Measurements from ENCODE around the gene NSUN2. TPM values are rescaled to one million over a fixed set of nuclear protein-coding genes. Genes with fewer than 3 reads are reported as not detected.

The NSUN2 gene
- total RNA-seq, 1 experiment from 2014 or later = 155 TPM

DNA sequence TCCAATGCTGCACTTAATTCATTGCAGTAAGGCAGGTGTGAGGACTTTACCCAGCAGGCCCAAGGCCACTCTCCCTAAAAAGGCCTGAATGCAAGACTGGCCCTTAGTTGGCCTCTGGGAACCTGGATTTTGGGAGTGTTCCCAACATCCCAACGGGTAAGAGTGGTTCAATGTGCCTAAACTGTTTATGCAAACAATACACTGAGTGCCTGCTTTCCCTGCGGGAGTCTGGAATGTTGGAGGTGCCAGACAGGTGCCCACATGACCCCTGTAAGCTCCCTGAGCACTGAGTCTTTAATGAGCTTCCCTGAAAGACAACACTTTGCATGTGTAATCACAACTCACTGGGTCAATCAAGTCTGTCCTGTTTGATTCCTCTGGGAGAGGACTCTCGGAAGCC lies 37.4 kb downstream of the NSUN2 start:
- TF ChIP-seq, protein P1, sequence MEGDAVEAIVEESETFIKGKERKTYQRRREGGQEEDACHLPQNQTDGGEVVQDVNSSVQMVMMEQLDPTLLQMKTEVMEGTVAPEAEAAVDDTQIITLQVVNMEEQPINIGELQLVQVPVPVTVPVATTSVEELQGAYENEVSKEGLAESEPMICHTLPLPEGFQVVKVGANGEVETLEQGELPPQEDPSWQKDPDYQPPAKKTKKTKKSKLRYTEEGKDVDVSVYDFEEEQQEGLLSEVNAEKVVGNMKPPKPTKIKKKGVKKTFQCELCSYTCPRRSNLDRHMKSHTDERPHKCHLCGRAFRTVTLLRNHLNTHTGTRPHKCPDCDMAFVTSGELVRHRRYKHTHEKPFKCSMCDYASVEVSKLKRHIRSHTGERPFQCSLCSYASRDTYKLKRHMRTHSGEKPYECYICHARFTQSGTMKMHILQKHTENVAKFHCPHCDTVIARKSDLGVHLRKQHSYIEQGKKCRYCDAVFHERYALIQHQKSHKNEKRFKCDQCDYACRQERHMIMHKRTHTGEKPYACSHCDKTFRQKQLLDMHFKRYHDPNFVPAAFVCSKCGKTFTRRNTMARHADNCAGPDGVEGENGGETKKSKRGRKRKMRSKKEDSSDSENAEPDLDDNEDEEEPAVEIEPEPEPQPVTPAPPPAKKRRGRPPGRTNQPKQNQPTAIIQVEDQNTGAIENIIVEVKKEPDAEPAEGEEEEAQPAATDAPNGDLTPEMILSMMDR (conservative IDR thresholded peaks at IDR 0.05) = no peak
- TF ChIP-seq EZH2 (IDR thresholded peaks at IDR 0.05; ENCODE audit: low read depth) = no peak
- Histone ChIP-seq H3K9me2 (ENCODE audit: insufficient read depth) (no peaks in the 10 kb centered on the region), H3K27me3 (ENCODE audit: insufficient read depth, low read depth) (no peaks in the 10 kb centered on the region), H3K79me2 (ENCODE audit: low read depth) (no peaks in the 10 kb centered on the region), H3K36me3 (ENCODE audit: low read depth) (0 out of 2 replicates have a peak, but pooled peaks cover 14% of the 10 kb centered on the region), H3K9me3 (ENCODE audit: insufficient read depth, low read depth) (no peaks in the 10 kb centered on the region), H2AFZ (no peak overlapping the region), H3K27ac (no peak overlapping the region), H4K20me1 (ENCODE audit: insufficient read depth) (no peaks in the 10 kb centered on the region), H3K4me1 (replicated peaks; ENCODE audit: insufficient read depth) (no peaks in the 10 kb centered on the region), H3K4me2 (no peak overlapping the region), H3K4me3 (no peak overlapping the region), H3F3A (ENCODE audit: insufficient read depth, low read depth) (peaks cover 12% of the 10 kb centered on the region)
- BruUV-seq (replicated peaks) = no TSS peak
- CTCF ChIA-PET = no interaction called here
- DNase-seq = no peak
- POLR2A ChIA-PET (ENCODE audit: unreplicated experiment) = no interaction called here
- intact Hi-C loops (cut with micrococcal nuclease; ENCODE audit: unreplicated experiment) = no loop called here

DNA sequence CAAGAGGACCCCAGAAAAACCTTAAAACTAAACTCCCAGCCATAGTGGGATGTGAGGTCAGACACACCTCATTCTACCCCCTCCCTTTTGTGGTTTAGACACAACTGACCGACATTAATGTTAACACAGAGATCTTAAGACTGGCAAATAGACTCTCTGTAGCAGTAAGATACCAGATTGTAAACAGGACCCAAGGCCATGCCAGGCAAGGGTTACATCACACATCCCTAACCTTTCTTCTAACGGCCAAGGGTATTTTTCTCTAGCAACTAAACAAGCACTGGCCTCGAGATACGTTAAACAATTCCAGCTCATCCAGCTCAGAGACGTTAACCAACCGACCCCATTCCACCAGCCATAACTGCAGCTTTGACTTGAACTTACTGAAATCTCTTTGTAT lies 38.8 kb downstream of the NSUN2 start:
- Histone ChIP-seq H3K36me3 (ENCODE audit: low read depth) (0 out of 2 replicates have a peak, but pooled peaks cover 4% of the 10 kb centered on the region), H3K27ac (no peak overlapping the region), H3K9me2 (ENCODE audit: insufficient read depth) (no peaks in the 10 kb centered on the region), H3K9me3 (ENCODE audit: insufficient read depth, low read depth) (no peaks in the 10 kb centered on the region), H2AFZ (no peak overlapping the region), H4K20me1 (ENCODE audit: insufficient read depth) (no peaks in the 10 kb centered on the region), H3K4me1 (replicated peaks; ENCODE audit: insufficient read depth) (no peaks in the 10 kb centered on the region), H3K79me2 (ENCODE audit: low read depth) (no peaks in the 10 kb centered on the region), H3K27me3 (ENCODE audit: insufficient read depth, low read depth) (no peaks in the 10 kb centered on the region), H3F3A (ENCODE audit: insufficient read depth, low read depth) (peaks cover 4% of the 10 kb centered on the region; the same call in 1 of the 2 replicates), H3K4me3 (no peak overlapping the region), H3K4me2 (no peak overlapping the region)
- no peak for DNase-seq
- ChIA-PET POLR2A (ENCODE audit: unreplicated experiment) (no interaction called here), CTCF (no interaction called here)
- TF ChIP-seq EZH2 (IDR thresholded peaks at IDR 0.05; ENCODE audit: low read depth) = no peak
- TF ChIP-seq, protein P1 (conservative IDR thresholded peaks at IDR 0.05) = no peak
- BruUV-seq (replicated peaks) = no TSS peak
- intact Hi-C loops (cut with micrococcal nuclease; ENCODE audit: unreplicated experiment) = no loop called here

DNA sequence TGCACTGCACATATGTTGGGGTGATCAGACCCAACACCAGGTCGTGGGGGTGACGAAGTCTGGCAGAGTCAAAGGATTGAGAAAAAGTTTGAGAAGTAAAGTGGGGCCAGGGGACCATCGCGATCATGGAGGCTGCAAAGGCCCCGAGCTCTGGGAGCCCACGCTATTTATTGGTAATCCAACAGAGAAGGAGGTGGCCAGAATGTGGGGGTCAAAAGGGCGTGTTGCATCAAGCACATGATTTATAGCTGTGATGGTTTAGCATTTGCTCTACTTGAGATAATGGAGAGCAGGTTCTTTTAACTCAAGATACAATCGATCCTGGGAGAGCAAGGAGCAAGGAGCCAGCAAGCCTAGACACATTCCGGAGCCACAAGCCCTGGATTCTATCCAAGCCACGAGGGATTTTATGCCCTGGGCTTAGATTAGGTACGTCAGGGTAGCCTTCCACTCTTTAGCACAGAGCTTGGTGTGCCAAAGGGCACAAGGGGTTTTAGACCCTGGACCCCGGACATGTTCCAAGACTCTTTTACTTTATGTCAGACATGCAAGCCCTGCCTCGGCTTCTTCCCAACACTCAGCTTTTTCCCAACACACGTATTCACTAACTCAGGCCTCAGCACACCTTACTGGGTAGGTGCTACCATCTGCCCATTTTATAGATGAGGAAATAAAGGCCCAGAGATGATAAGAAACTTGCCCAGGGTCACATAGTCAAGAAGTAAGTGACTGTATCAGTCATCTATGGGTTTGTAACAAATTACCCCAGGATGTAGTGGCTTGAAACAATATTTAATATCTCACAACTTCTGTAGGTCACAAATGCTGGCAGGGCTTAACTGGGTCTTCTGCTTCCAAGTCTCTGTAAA lies 39.5 kb downstream of the NSUN2 start:
- intact Hi-C loops (cut with micrococcal nuclease; ENCODE audit: unreplicated experiment) = no loop called here
- Histone ChIP-seq H3K9me3 (ENCODE audit: insufficient read depth, low read depth) (no peaks in the 10 kb centered on the region), H3K27ac (no peak overlapping the region), H3K36me3 (ENCODE audit: low read depth) (no peaks in the 10 kb centered on the region), H3K4me2 (no peak overlapping the region), H3K4me3 (no peak overlapping the region), H3K27me3 (ENCODE audit: insufficient read depth, low read depth) (no peaks in the 10 kb centered on the region), H3K79me2 (ENCODE audit: low read depth) (no peaks in the 10 kb centered on the region), H4K20me1 (ENCODE audit: insufficient read depth) (no peaks in the 10 kb centered on the region), H2AFZ (no peak overlapping the region), H3K4me1 (replicated peaks; ENCODE audit: insufficient read depth) (no peaks in the 10 kb centered on the region), H3K9me2 (ENCODE audit: insufficient read depth) (no peaks in the 10 kb centered on the region), H3F3A (ENCODE audit: insufficient read depth, low read depth) (peaks cover 4% of the 10 kb centered on the region; the same call in 1 of the 2 replicates)
- DNase-seq = no peak
- CTCF ChIA-PET = no interaction called here
- BruUV-seq (replicated peaks) = no TSS peak
- POLR2A ChIA-PET (ENCODE audit: unreplicated experiment) = no interaction called here
- TF ChIP-seq, protein P1 (conservative IDR thresholded peaks at IDR 0.05) = no peak
- TF ChIP-seq EZH2 (IDR thresholded peaks at IDR 0.05; ENCODE audit: low read depth) = no peak
